ENCODE measurements around the gene MYO18A. TPM values are rescaled to one million over a fixed set of nuclear protein-coding genes. Genes with fewer than 3 reads are reported as not detected.
"Not testable (repeated sequence)": the region's sequence is repeated elsewhere in the genome, so short reads cannot be mapped to it uniquely, and the experiment has no call there.

MYO18A gene
- total RNA-seq, result 10 to 100 TPM; 23.8 to 25.0 TPM

DNA sequence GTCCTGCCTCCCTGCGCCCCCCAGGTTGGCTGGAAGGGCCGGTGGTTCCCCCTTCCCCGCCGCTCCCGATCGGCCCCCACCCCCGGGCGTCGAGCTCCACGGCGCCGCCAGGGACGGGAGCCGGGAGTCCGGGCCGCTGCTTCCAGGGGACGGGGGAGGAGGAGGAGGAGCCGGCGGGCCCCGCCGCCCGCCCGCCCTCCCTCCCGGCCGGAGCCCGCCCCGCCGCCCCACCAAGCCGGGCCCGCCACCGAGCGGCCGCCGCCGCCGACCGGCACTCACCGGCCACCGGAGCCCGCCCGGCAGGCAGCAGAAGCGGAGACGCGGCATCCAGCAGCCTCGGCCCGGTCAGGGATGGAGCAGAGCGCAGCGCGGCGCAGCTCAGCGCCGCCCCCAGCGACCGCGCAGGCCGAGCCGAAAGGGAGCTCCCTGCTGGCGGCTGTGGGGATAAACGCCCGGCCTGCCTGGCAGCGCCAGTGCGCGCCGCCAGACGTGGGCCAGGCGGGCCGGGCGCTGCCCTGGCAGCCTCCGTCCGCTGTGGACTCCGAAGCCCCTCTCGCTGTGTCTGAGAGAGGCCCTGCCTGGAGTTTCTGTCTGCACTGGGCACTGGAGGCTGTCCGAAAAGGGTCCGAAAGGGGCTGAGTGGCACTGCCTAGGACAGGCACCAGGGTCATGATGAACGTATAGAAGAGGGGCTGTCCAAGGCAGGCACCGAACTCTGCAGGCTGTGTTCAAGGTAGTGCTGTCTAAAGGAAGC, at the start of gene MYO18A:
Gene MYO18A, minus strand, starts transcription at position 365 of the 754 bp plus-strand sequence. CDS start 13,458 bp downstream, outside the sequence.
- Mint-ChIP-seq H3K9me3 (no peaks in the 10 kb centered on the region), H3K27ac (no peak within 1 kb of the TSS), H3K27me3 (ENCODE audit: low read depth) (no peaks in the 10 kb centered on the region), H3K4me1 (ENCODE audit: low read depth) (peaks cover 26% of the 10 kb centered on the region), H3K4me3 (peak within 1 kb of the TSS; percentile 55), H3K36me3 (ENCODE audit: low read depth) (no peaks in the 10 kb centered on the region)
- peak; percentile 84 for DNase-seq
- CTCF ChIA-PET, result interaction anchor here (0.7 to 14.7 kb wide), 22 partner anchors 8 to 347 kb away, joined by 3 to 261 read pairs (median 4); no protein-coding TSS in a partner anchor
- intact Hi-C loops (cut with micrococcal nuclease), result loop anchor here (1.0 kb wide), 2 partner anchors 31 to 56 kb away; no protein-coding TSS in a partner anchor

DNA sequence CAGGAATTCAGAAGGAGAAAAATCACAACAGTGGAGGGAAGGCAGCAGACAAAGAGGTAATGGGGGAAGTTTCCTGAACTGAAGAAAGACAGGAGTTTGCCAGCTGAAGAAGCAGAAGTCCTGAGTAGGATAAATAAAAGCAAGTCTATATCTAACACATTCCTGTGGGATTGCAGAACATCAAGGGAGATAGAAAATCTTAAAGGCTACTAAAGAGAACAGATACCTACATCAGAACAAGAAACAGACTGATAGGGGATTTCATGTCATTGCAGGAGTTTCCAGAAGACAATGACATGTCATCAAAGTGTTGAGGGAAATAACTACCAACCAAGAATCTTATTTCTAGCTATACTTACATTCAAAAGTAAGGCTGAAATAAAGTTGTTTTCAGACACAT, 45.2 kb upstream of the MYO18A start:
- Mint-ChIP-seq H3K9me3 (no peaks in the 10 kb centered on the region), H3K27me3 (ENCODE audit: low read depth) (no peaks in the 10 kb centered on the region), H3K36me3 (ENCODE audit: low read depth) (no peaks in the 10 kb centered on the region), H3K4me1 (ENCODE audit: low read depth) (peaks cover 9% of the 10 kb centered on the region), H3K4me3 (no peak overlapping the region), H3K27ac (no peak overlapping the region)
- DNase-seq, result no peak
- intact Hi-C loops (cut with micrococcal nuclease), result no loop called here
- CTCF ChIA-PET, result interaction anchor here (0.6 to 1.4 kb wide), 7 partner anchors 16 to 109 kb away, joined by 3 to 7 read pairs (median 3); partner anchors contain the start of gene MYO18A

GRCh38 chr17:29221338-29221737, 41.1 kb upstream of the MYO18A start:
- DNase-seq; H3K9me3 Mint-ChIP-seq; H3K36me3 Mint-ChIP-seq (ENCODE audit: low read depth); H3K27ac Mint-ChIP-seq; intact Hi-C loops (cut with micrococcal nuclease); H3K4me3 Mint-ChIP-seq; H3K27me3 Mint-ChIP-seq (ENCODE audit: low read depth): not testable (repeated sequence)
- CTCF ChIA-PET, result interaction anchor here (0.5 to 8.5 kb wide), 5 partner anchors 28 to 256 kb away, joined by 3 to 154 read pairs (median 8); no protein-coding TSS in a partner anchor
- peaks cover 13% of the 10 kb centered on the region for H3K4me1 Mint-ChIP-seq (ENCODE audit: low read depth)

DNA sequence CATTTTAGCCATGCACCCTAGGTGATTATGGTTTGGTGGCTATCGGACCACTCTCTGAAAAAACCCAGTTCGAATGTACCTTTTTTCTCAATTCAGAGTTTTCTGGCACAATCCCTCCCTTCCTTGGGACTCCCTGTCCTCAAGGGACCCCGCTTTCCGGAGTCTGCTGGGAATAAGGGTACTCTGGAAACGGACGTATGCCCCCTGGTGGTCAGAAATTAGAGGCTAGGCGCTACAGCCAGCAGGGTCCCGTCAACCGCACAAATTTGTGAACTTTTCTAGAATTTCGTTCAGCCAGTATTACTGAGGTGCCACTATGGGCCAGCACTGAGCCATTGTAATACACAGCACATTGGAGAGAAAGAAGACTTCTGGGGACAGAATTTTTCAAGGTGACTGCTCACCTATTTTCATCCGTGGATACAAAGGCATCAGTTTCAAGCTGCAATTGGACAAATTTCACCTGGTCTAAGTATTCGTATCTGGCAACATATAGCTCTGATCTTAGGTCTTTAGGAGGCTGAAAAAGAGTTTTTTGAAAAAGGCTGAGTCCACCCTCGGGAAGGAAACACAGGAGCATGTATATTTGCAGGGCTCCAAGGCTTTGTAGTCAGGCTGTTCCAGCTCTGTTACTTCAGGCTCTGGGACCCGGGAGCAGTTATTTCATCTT, 39.3 kb upstream of the MYO18A start:
- Mint-ChIP-seq H3K36me3 (ENCODE audit: low read depth) (no peaks in the 10 kb centered on the region), H3K4me1 (ENCODE audit: low read depth) (peaks cover 4% of the 10 kb centered on the region), H3K27ac (no peak overlapping the region), H3K27me3 (ENCODE audit: low read depth) (no peaks in the 10 kb centered on the region), H3K9me3 (no peaks in the 10 kb centered on the region), H3K4me3 (no peak overlapping the region)
- CTCF ChIA-PET, result interaction anchor here (0.5 to 8.5 kb wide), 33 partner anchors 8 to 418 kb away, joined by 3 to 154 read pairs (median 4); partner anchors contain the start of gene MYO18A
- intact Hi-C loops (cut with micrococcal nuclease), result loop anchor here (1.0 kb wide), 4 partner anchors 70 to 95 kb away; no protein-coding TSS in a partner anchor
- peak; percentile 85 for DNase-seq

- Mint-ChIP-seq H3K9me3 (no peaks in the 10 kb centered on the region), H3K36me3 (ENCODE audit: low read depth) (no peaks in the 10 kb centered on the region), H3K27ac (no peak overlapping the region), H3K27me3 (ENCODE audit: low read depth) (no peaks in the 10 kb centered on the region), H3K4me3 (no peak overlapping the region), H3K4me1 (ENCODE audit: low read depth) (peaks cover 4% of the 10 kb centered on the region)
- CTCF ChIA-PET, result interaction anchor here (0.6 to 8.5 kb wide), 6 partner anchors 8 to 93 kb away, joined by 3 to 154 read pairs (median 44); no protein-coding TSS in a partner anchor
- intact Hi-C loops (cut with micrococcal nuclease), result no loop called here
- no peak for DNase-seq
These were observed 36.7 kb upstream of the MYO18A start for GRCh38 chr17:29216856-29217255.

DNA sequence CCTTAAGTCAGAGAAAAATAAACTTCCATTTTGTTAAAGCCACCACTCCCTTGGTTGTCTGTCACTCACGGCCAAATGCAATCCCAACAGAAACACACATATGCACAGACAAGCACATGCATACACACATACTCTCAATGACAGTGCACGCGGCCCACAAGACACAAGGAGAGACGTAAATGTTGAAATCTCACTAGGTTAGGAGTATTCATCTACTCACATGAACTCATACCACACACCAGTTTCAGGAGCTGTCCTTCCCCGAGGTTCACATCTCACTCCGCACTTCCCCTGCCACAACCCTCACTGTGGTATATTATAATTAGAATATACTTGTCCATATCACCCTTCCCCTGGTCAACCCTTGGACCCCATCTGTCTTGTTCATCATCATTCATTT, 36.0 kb upstream of the MYO18A start:
- no peaks in the 10 kb centered on the region for H3K27me3 Mint-ChIP-seq (ENCODE audit: low read depth)
- no peaks in the 10 kb centered on the region for H3K36me3 Mint-ChIP-seq (ENCODE audit: low read depth)
- H3K4me1 Mint-ChIP-seq (ENCODE audit: low read depth), result peaks cover 4% of the 10 kb centered on the region
- DNase-seq, result no peak
- H3K27ac Mint-ChIP-seq, result no peak overlapping the region
- intact Hi-C loops (cut with micrococcal nuclease), result no loop called here
- no peak overlapping the region for H3K4me3 Mint-ChIP-seq
- CTCF ChIA-PET, result interaction anchor here (0.6 to 8.5 kb wide), 7 partner anchors 7 to 92 kb away, joined by 3 to 154 read pairs (median 44); no protein-coding TSS in a partner anchor
- H3K9me3 Mint-ChIP-seq, result no peaks in the 10 kb centered on the region

- Mint-ChIP-seq H3K27me3 (ENCODE audit: low read depth) (no peaks in the 10 kb centered on the region), H3K27ac (no peak overlapping the region), H3K36me3 (ENCODE audit: low read depth) (no peaks in the 10 kb centered on the region), H3K9me3 (no peaks in the 10 kb centered on the region), H3K4me3 (no peak overlapping the region), H3K4me1 (ENCODE audit: low read depth) (peaks cover 4% of the 10 kb centered on the region)
- DNase-seq, result no peak
- CTCF ChIA-PET, result interaction anchor here (1.4 to 8.5 kb wide), 3 partner anchors 38 to 91 kb away, joined by 4 to 154 read pairs (median 44); no protein-coding TSS in a partner anchor
- intact Hi-C loops (cut with micrococcal nuclease), result no loop called here
These were observed 35.5 kb upstream of the MYO18A start for GRCh38 chr17:29215717-29216116.

DNA sequence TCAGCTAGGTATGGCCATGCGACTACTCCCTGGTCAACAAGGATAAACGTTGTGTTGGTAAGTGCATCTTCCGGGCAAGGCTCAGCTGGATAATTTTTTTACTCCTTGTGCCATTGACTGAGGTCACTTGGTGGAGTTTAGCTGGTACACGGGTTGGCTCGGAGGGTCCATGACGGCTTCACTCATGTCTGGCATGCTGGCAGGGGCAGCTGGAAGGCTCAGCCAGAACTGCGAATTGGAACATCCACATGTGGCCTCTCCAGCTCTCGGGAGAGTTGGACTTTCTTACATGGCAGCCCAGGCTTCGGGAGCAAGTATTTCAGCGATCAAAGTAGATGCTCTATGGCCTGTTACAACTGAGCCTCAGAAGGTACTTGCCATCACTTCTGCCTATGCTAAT, 35.0 kb upstream of the MYO18A start:
- intact Hi-C loops (cut with micrococcal nuclease), result no loop called here
- Mint-ChIP-seq H3K4me1 (ENCODE audit: low read depth) (peaks cover 4% of the 10 kb centered on the region), H3K27ac (no peak overlapping the region), H3K9me3 (no peaks in the 10 kb centered on the region), H3K36me3 (ENCODE audit: low read depth) (no peaks in the 10 kb centered on the region), H3K27me3 (ENCODE audit: low read depth) (no peaks in the 10 kb centered on the region), H3K4me3 (no peak overlapping the region)
- CTCF ChIA-PET, result interaction anchor here (0.5 to 8.5 kb wide), 3 partner anchors 21 to 66 kb away, joined by 4 to 154 read pairs (median 4); no protein-coding TSS in a partner anchor
- no peak for DNase-seq

DNA sequence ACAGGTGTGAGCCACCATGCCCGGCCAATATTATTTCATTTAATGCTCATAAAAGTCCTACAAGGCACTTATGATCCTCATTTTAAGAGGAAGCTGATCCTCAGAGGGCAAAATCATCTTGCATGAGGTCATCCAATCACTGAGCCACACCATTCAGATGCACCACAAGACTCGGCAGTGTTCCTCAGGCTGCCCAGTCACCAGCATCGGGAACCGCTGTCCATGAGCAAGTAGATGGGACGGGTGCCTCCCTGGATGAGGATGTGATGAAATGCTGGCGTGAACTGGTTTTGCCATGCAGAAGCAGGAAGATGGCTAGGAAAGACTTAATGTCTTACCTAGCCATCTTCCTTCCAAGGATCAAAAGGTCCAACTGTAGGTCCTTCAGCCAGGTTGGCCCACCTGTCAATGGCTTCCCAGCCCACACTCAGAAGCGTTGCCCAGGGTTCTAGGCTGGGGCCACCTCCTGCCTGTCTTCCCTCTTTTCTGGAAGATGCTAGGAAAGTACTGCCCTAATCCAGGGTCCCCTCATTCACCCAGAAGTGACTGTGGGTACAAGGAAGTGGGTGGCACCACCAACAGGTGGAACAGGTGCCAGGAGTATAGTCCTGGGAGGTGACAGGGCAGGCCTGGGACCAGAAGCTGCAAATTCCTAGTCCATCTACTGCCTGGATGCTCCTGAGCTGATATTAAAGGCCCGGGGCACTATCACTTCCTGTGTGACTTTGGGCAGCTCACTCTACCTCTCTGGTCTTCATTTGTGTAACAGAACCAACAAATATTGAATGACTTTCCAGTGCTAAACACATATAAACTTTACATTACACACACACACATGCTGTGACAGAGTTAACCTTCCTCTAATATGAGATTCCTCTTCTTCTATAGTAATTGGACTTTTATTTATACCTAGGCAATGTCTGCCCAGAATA, 34.3 kb upstream of the MYO18A start:
- no peak for DNase-seq
- intact Hi-C loops (cut with micrococcal nuclease), result no loop called here
- H3K4me3 Mint-ChIP-seq, result no peak overlapping the region
- H3K9me3 Mint-ChIP-seq, result no peaks in the 10 kb centered on the region
- peaks cover 1% of the 10 kb centered on the region for H3K4me1 Mint-ChIP-seq (ENCODE audit: low read depth)
- no peaks in the 10 kb centered on the region for H3K27me3 Mint-ChIP-seq (ENCODE audit: low read depth)
- no peak overlapping the region for H3K27ac Mint-ChIP-seq
- CTCF ChIA-PET, result interaction anchor here (0.5 to 8.5 kb wide), 2 partner anchors 20 to 66 kb away, joined by 4 to 154 read pairs; no protein-coding TSS in a partner anchor
- no peaks in the 10 kb centered on the region for H3K36me3 Mint-ChIP-seq (ENCODE audit: low read depth)

GRCh38 chr17:29212681-29213121, 32.5 kb upstream of the MYO18A start:
- Mint-ChIP-seq H3K9me3 (no peaks in the 10 kb centered on the region), H3K36me3 (ENCODE audit: low read depth) (no peaks in the 10 kb centered on the region), H3K4me1 (ENCODE audit: low read depth) (no peaks in the 10 kb centered on the region), H3K27me3 (ENCODE audit: low read depth) (no peaks in the 10 kb centered on the region), H3K27ac (no peak overlapping the region), H3K4me3 (no peak overlapping the region)
- DNase-seq, result no peak
- CTCF ChIA-PET, result interaction anchor here (0.7 to 1.0 kb wide), 2 partner anchors 64 to 89 kb away, joined by 3 to 4 read pairs; no protein-coding TSS in a partner anchor
- intact Hi-C loops (cut with micrococcal nuclease), result no loop called here

DNA sequence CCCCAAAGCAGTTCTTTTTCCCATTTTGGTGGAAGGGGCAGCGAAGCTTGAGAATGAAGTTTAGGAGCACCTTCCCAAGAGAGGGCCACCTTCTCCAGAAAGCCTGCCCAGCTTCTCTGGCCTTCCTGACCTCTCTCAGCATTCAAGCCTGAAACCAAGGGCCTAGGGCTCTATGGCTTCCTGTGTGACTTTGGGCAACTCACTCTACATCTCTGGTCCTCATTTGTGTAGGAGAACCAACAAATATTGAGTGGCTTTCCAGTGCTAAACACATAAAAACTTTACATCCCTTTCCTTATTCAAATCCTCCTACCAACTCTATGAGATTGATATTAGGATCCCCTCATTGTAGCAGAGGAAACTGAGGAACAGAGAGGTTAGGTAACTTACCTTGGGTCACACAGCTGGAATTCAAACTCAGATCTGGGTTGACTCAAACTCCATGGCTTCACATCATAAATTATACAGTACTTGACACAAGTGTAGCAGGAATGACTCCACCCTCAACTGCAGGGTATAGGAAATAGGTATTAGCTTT, 32.0 kb upstream of the MYO18A start:
- CTCF ChIA-PET, result interaction anchor here (1.0 to 6.6 kb wide), 2 partner anchors 6 to 63 kb away, joined by 4 to 44 read pairs; no protein-coding TSS in a partner anchor
- Mint-ChIP-seq H3K4me1 (ENCODE audit: low read depth) (no peaks in the 10 kb centered on the region), H3K27ac (no peak overlapping the region), H3K36me3 (ENCODE audit: low read depth) (no peaks in the 10 kb centered on the region), H3K4me3 (no peak overlapping the region), H3K27me3 (ENCODE audit: low read depth) (no peaks in the 10 kb centered on the region), H3K9me3 (no peaks in the 10 kb centered on the region)
- intact Hi-C loops (cut with micrococcal nuclease), result no loop called here
- DNase-seq, result no peak

All from activated naive CD4-positive, alpha-beta T cell treated with anti-CD3 and anti-CD28 coated beads for 36 hours (primary cell).